Fibroblast of villous mesenchyme (primary cell): Measurements from ENCODE around the gene PGM2. TPM values are rescaled to one million over a fixed set of nuclear protein-coding genes. Genes with fewer than 3 reads are reported as not detected.

Source experiments
- DNase-seq: peaks from one replicate; pipeline ENCODE4 v3.0.0-alpha.2; 2010; ENCODE audit warnings: low read depth
- H3K4me3 ChIP-seq: 2 replicates; pipeline ENCODE4 v1.5.1; 2011; ENCODE audit warnings: low read depth, mild to moderate bottlenecking, low read length
- total RNA-seq: library from RNA; depleted of rRNA; stranded (reverse); fragments of >200 nt; gene quantifications from 2 replicates; pipeline ENCODE4 v1.2.3, GENCODE V29; 2012
- TF ChIP-seq, protein P1 (sequence below): IDR thresholded peaks from 2 replicates; pipeline ENCODE4 v1.5.1; 2012; ENCODE audit warnings: low read depth, mild to moderate bottlenecking, low read length; ENCODE audit not compliant: insufficient read depth

The PGM2 gene
- total RNA-seq, 1 donor: 25.9 TPM

DNA sequence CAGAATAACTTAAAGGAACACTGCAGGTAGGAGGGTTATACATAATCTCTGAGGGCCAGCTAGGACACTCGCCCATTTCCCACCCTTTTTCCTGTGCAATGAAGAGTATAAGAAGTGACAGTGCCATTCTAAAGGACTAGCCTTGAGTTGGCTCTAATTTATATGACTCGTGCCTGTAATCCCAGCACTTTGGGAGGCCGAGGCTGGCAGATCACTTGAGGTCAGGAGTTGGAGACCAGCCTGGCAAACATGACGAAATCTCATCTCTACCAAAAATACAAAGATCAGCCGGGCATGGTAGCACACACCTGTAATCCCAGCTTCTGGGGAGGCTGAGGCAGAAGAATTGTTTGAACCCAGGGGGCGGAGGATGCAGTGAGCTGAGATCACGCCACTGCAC lies 68.8 kb downstream of the PGM2 start:
- TF ChIP-seq, protein P1, sequence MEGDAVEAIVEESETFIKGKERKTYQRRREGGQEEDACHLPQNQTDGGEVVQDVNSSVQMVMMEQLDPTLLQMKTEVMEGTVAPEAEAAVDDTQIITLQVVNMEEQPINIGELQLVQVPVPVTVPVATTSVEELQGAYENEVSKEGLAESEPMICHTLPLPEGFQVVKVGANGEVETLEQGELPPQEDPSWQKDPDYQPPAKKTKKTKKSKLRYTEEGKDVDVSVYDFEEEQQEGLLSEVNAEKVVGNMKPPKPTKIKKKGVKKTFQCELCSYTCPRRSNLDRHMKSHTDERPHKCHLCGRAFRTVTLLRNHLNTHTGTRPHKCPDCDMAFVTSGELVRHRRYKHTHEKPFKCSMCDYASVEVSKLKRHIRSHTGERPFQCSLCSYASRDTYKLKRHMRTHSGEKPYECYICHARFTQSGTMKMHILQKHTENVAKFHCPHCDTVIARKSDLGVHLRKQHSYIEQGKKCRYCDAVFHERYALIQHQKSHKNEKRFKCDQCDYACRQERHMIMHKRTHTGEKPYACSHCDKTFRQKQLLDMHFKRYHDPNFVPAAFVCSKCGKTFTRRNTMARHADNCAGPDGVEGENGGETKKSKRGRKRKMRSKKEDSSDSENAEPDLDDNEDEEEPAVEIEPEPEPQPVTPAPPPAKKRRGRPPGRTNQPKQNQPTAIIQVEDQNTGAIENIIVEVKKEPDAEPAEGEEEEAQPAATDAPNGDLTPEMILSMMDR: no peak
- no peak for DNase-seq
- H3K4me3 ChIP-seq: no peak overlapping the region

DNA sequence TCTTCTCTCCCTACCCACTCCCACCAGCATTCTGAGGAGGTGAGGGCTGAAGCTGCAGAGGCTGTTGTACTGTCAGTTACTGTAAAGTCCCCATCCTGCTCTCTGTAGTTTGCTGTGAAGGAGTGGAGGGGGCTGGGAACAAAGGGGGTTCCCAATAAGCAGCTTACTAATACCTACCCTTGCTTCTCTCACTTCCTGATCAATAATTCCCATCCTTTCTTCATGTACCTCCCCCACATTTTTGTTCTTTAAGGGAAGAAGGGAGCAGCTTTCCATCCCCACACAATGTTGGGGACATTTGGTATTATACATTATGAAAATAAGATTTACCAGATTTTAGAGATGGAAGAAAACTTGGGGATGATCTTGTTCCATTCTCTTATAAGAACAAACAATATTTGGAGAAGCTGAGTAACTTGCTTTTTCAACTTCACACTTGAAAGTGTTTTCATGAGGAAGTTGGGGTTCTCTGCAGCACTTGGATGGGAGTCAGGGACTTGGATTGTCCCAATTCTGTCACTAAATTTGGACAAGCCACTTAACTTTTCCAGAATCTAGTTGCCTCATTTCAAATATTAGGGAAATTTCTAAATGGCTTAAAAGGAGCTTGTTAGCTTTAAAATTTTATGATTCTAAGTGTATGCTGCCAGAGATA lies 69.8 kb downstream of the PGM2 start:
- DNase-seq: no peak
- TF ChIP-seq, protein P1: no peak
- no peak overlapping the region for H3K4me3 ChIP-seq

DNA sequence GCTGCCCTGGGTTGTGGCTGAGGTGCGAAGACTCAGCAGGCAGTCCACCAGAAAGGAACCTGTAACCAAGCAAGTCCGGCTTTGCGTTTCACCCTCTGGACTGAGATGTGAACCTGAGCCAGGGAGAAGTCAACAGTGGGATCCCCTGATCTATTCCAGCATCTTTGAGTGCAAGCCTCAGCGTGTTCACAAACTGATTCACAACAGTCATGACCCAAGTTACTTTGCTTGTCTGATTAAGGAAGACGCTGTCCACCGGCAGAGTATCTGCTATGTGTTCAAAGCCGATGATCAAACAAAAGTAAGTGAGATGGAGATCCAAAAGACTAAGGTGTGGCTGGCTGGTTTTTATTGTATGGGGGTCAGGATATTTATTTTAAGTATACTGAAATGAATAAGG lies 75.7 kb downstream of the PGM2 start:
- DNase-seq: no peak
- TF ChIP-seq, protein P1: no peak
- no peak overlapping the region for H3K4me3 ChIP-seq

DNA sequence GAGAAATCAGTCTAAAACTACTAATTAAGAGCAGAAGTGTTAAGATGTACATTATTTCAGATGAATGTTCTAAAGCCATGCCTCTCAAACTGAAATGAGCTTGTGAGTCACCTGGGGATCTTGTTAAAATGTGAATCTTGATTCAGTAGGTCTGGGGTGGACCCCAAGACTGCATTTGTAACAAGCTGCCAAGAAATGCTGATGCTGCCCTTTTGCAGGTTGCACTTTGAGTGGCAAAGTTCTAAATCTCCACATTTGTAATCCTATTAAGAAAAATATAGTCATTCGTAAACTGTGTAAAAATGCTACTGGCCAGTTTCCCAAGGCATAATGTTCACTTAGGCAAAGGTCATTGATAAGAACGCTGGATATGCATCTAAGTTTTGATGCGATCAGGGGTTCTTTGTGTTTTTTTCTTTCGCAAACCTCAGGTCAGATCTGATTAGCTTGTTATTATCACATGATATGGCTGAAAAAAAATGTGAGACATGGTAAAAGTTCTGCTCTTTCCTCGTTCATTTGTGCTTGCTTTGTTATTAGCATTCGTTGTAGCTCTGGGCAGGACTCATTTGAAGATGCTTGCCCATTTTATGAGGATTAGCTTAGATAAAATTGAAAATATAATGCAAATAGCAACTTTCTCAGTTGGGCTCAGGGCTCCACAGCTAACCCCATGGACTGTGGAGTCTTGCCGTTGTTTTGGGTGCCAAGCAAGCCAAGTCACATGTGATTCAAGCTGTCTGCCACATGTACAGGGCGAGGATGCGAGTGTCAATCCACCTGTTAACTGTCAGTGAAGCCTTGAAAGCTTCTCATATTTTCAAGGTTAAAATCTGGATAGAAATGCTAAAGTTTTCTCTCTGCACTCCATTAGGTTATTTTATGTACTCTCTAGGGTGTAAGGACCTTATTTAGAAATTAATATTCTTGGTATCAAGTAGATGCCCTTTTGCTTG lies 76.5 kb downstream of the PGM2 start:
- TF ChIP-seq, protein P1: no peak
- no peak overlapping the region for H3K4me3 ChIP-seq
- no peak for DNase-seq

DNA sequence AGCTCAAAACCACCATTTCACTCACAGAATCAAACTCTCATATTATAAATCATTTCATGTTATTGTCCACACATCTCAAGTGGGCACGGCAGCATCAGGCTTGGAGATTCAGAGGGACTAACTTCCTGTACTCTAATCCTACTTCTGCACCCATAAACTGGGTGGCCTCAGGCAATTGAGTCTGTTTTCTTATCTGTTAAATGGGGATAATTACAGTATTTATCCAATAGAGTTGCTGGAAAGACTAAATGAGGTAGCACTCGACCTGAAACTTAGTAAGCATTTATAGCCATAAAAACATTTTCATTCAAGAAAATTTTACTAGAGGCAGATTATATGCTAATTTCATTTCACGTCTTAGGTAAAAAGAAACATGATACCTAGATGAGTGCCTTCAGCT lies 77.4 kb downstream of the PGM2 start:
- TF ChIP-seq, protein P1: no peak
- H3K4me3 ChIP-seq: no peak overlapping the region
- DNase-seq: no peak

DNA sequence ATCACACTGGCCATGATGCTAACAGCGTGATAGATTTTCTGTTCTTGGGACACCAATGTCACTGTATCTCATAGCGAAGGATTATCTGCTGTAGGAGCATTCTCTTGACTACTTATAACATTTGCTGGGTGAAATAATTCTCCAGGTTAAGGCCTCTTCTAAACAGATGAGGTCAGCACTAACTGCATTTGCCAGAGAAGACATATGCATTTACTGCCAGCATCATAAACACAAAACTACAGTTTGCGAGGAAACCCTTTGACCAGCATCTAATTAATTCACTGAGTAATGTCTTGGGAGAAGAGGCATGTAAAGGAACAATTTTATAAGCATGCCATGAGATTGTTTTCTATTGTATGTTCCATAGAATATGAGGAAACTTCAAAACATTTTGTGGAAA lies 78.3 kb downstream of the PGM2 start:
- no peak for DNase-seq
- no peak overlapping the region for H3K4me3 ChIP-seq
- TF ChIP-seq, protein P1: no peak
